Thyroid gland (tissue), 4 donors: ENCODE results near the gene ITGB2.

Experiments
- CTCF ChIP-seq, 6 experiments: fragments of 200-600 bp in 3 of 6; fragments of 450-650 bp in 3 of 6; sonication (generic) in 3 of 6; IDR thresholded peaks; one replicate each; pipeline ENCODE4 v1.5.1; 2016 to 2019; ENCODE audit warnings: antibody characterized with exemption in 6 of 6, mild to moderate bottlenecking in 2 of 6, inconsistent platforms in 1 of 6, moderate library complexity in 1 of 6
- POLR2A ChIP-seq, 2 donors: fragments of 450-650 bp; IDR thresholded peaks; one replicate each; pipeline ENCODE4 v1.6.1; 2017; ENCODE audit warnings: antibody characterized with exemption in 2 of 2, mild to moderate bottlenecking in 2 of 2, moderate library complexity in 1 of 2

DNA sequence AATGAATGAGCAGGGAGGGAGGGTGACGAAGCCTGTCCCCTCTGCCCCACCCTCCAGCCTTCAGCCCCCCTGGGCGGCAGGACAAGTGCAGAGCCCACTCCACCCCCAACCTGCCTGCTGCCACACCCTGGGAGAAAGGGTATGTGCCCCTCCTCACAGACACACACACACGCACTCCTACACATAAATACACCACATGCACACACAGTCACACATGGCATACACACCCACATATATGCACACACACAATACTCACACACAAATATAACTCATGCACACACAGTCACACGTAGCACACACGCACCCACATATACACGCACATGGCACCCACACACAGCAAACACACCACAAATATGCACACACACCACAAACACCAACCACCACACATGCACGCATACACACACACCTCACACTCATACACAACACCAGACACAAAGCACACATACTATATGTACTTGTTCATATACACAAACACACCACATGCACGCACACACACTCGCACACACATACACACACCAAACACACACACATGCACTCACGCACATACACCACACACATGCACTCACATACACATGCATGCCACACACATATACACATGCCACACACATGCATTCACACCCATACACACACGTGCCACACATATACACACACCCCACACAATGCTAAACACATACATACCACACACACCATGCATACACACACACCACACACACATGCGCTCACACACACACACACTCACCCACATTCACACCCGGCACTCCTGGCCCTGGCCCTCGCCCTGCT lies 16.4 kb downstream of the ITGB2 start:
- no peak for TF ChIP-seq POLR2A (IDR thresholded peaks at IDR 0.05)
- no peak for TF ChIP-seq CTCF (IDR thresholded peaks at IDR 0.05)
